K562 (cell line): ENCODE results near the gene FBLIM1.
"Not testable (repeated sequence)": the region's sequence is repeated elsewhere in the genome, so short reads cannot be mapped to it uniquely, and the experiment has no call there.

Experiments
- CBFA2T2 ChIP-seq: fragments of 450-650 bp; conservative IDR thresholded peaks from 2 replicates; pipeline ENCODE4 v1.6.1; 2017; ENCODE audit warnings: mild to moderate bottlenecking
- CHCHD3 ChIP-seq: fragments of 250-450 bp; sonication (Bioruptor Pico); IDR thresholded peaks from 2 replicates; pipeline ENCODE4 v2.1.2; 2022; ENCODE audit warnings: mild to moderate bottlenecking
- CTCF ChIP-seq, 3 experiments: IDR thresholded peaks in 2 of 3; conservative IDR thresholded peaks in 1 of 3; 2 replicates each; pipeline ENCODE4 v1.5.1; 2011 to 2012; ENCODE audit warnings: low read length in 3 of 3, mild to moderate bottlenecking in 3 of 3, control low read depth in 2 of 3, improper control_type of control experiment in 1 of 3, inconsistent platforms in 1 of 3, low read depth in 1 of 3, mixed read lengths in 1 of 3, moderate library complexity in 1 of 3; ENCODE audit not compliant: insufficient read depth in 2 of 3
- HINFP ChIP-seq: fragments of 450-650 bp; conservative IDR thresholded peaks from 2 replicates; pipeline ENCODE4 v1.6.1; 2016; ENCODE audit warnings: missing genetic modification characterization, low read depth, mild to moderate bottlenecking, control low read depth, missing compliant biosample characterization
- NFE2 ChIP-seq: IDR thresholded peaks from 2 replicates; pipeline ENCODE4 v1.6.1; 2014; ENCODE audit warnings: antibody characterized with exemption, low read depth
- NFRKB ChIP-seq: fragments of 450-650 bp; IDR thresholded peaks from 2 replicates; pipeline ENCODE4 v1.6.1; 2016; ENCODE audit warnings: low read depth
- NR2C2 ChIP-seq, 2 experiments: fragments of 200-800 bp in 1 of 2; sonication (Bioruptor generic) in 1 of 2; sonication (generic) in 1 of 2; formaldehyde crosslinking in 1 of 2; IDR thresholded peaks; 2 replicates each; pipeline versions ENCODE4 v1.6.1 to v1.8.0; 2016 to 2022; ENCODE audit warnings: mild to moderate bottlenecking in 1 of 2, missing compliant biosample characterization in 1 of 2, missing genetic modification characterization in 1 of 2, missing genetic modification reagents in 1 of 2
- POLR2A ChIP-seq: fragments of 450-650 bp; conservative IDR thresholded peaks from 2 replicates; pipeline ENCODE4 v1.6.1; 2016
- RBM15 ChIP-seq: fragments of 200-400 bp; formaldehyde crosslinking; IDR thresholded peaks from 2 replicates; pipeline ENCODE4 v1.6.1; 2018; ENCODE audit warnings: mild to moderate bottlenecking, low read length, moderate library complexity; ENCODE audit not compliant: insufficient read depth
- SMARCA4 ChIP-seq: fragments of 450-650 bp; IDR thresholded peaks from 2 replicates; pipeline ENCODE4 v1.6.1; 2016
- TRIM28 ChIP-seq: fragments of 450-650 bp; IDR thresholded peaks from 2 replicates; pipeline ENCODE4 v1.6.1; 2017
- ZNF133 ChIP-seq: fragments of 250-450 bp; sonication (Bioruptor Pico); IDR thresholded peaks from 2 replicates; pipeline ENCODE4 v1.4.0; 2020; ENCODE audit warnings: mild to moderate bottlenecking
- ZNF449 ChIP-seq: fragments of 250-450 bp; sonication (Bioruptor Pico); IDR thresholded peaks from 2 replicates; pipeline ENCODE4 v1.8.0; 2022; ENCODE audit warnings: moderate library complexity, mild to moderate bottlenecking, inconsistent platforms
- ZNF76 ChIP-seq: fragments of 250-450 bp; sonication (Bioruptor Pico); IDR thresholded peaks from 2 replicates; pipeline ENCODE4 v1.4.0; 2020; ENCODE audit warnings: mild to moderate bottlenecking, moderate library complexity, borderline replicate concordance

- not testable (repeated sequence) for TF ChIP-seq NR2C2 (CRISPR knock-in tag; IDR thresholded peaks at IDR 0.05); NR2C2 (tag; IDR thresholded peaks at IDR 0.05); ZNF76; POLR2A; NFRKB; HINFP (tag); ZNF449 (CRISPR knock-in tag); TRIM28; SMARCA4; CBFA2T2; CTCF (IDR thresholded peaks at IDR 0.05 in 2 of 3, conservative IDR thresholded peaks at IDR 0.05 in 1 of 3; ENCODE audit: insufficient read depth in 2 of 3, low read depth in 1 of 3, low read length in 3 of 3); ZNF133 (CRISPR knock-in tag); RBM15; NFE2; CHCHD3 (CRISPR knock-in tag)
Observed at GRCh38 chr1:15807549-15807948, 49.0 kb downstream of the FBLIM1 start, which contains the start of gene UQCRHL.
